CD14-positive monocyte (primary cell): ENCODE measurements around the gene STRN. TPM values are rescaled to one million over a fixed set of nuclear protein-coding genes. Genes with fewer than 3 reads are reported as not detected.
A peak's percentile ranks its signal among the peaks of the same experiment; 100 is the strongest.

ENCODE experiments used
- DNase-seq, 3 donors: peaks; one replicate each; pipeline ENCODE4 v3.0.0-alpha.2; 2011 to 2022
- H2AFZ ChIP-seq: 2 replicates; pipeline ENCODE4 v1.6.0; 2012; ENCODE audit warnings: mild to moderate bottlenecking, low read depth, low read length, inconsistent platforms; ENCODE audit not compliant: insufficient read depth, poor library complexity, severe bottlenecking
- H3K27ac ChIP-seq, 2 donors: 1 replicate in 1 of 2; 2 replicates in 1 of 2; pipeline ENCODE4 v1.5.1; 2012 to 2013; ENCODE audit warnings: low read length in 2 of 2, control low read depth in 1 of 2, inconsistent platforms in 1 of 2, low read depth in 1 of 2, mild to moderate bottlenecking in 1 of 2
- H3K27me3 ChIP-seq, 2 donors: one replicate each; pipeline versions ENCODE4 v1.6.0 to v1.6.1; 2011 to 2013; ENCODE audit warnings: low read length in 2 of 2; ENCODE audit not compliant: control insufficient read depth in 2 of 2, insufficient read depth in 2 of 2
- H3K36me3 ChIP-seq, 2 donors: replicated peaks in 1 of 2; 1 replicate in 1 of 2; 2 replicates in 1 of 2; pipeline versions ENCODE4 v1.5.1 to v1.6.1; 2012 to 2013; ENCODE audit warnings: low read length in 2 of 2, control low read depth in 1 of 2, inconsistent platforms in 1 of 2, mild to moderate bottlenecking in 1 of 2; ENCODE audit not compliant: insufficient read depth in 2 of 2, control insufficient read depth in 1 of 2
- H3K4me1 ChIP-seq, 2 donors: 1 replicate in 1 of 2; 2 replicates in 1 of 2; pipeline versions ENCODE4 v1.5.1 to v1.6.1; 2012 to 2013; ENCODE audit warnings: low read length in 2 of 2, control low read depth in 1 of 2, inconsistent platforms in 1 of 2, mild to moderate bottlenecking in 1 of 2, moderate library complexity in 1 of 2; ENCODE audit not compliant: insufficient read depth in 2 of 2, control insufficient read depth in 1 of 2
- H3K4me2 ChIP-seq: replicated peaks from 2 replicates; pipeline ENCODE3; 2012; ENCODE audit warnings: low read length, moderate library complexity, mild to moderate bottlenecking; ENCODE audit not compliant: poor library complexity, severe bottlenecking; ENCODE audit errors: extremely low read depth
- H3K4me3 ChIP-seq, 3 experiments: fragments of 200-600 bp in 1 of 3; sonication (generic) in 1 of 3; replicated peaks in 1 of 3; 1 replicate in 2 of 3; 2 replicates in 1 of 3; pipeline ENCODE4 v1.5.1; 2011 to 2013; ENCODE audit warnings: low read length in 3 of 3, mild to moderate bottlenecking in 3 of 3, control low read depth in 2 of 3, low read depth in 2 of 3, inconsistent platforms in 1 of 3, moderate library complexity in 1 of 3
- H3K79me2 ChIP-seq: 2 replicates; pipeline ENCODE4 v1.6.0; 2012; ENCODE audit warnings: mild to moderate bottlenecking, control low read depth, inconsistent platforms, low read length, moderate library complexity; ENCODE audit not compliant: insufficient read depth
- H3K9ac ChIP-seq: 2 replicates; pipeline ENCODE4 v1.6.0; 2017; ENCODE audit warnings: low read length, mild to moderate bottlenecking; ENCODE audit not compliant: insufficient read depth, poor library complexity, severe bottlenecking
- H3K9me3 ChIP-seq, 2 donors: replicated peaks in 1 of 2; 1 replicate in 1 of 2; 2 replicates in 1 of 2; pipeline versions ENCODE4 v1.5.1 to v1.6.1; 2012 to 2013; ENCODE audit warnings: low read length in 2 of 2, control low read depth in 1 of 2; ENCODE audit not compliant: control insufficient read depth in 1 of 2, insufficient read depth in 1 of 2
- H4K20me1 ChIP-seq: 2 replicates; pipeline ENCODE4 v1.6.0; 2012; ENCODE audit warnings: mild to moderate bottlenecking, low read length, control low read depth, moderate library complexity; ENCODE audit not compliant: insufficient read depth
- H3K27ac Mint-ChIP-seq, 7 donors: one replicate each; pipeline ENCODE4 v1.8.0; 2020; ENCODE audit warnings: mild to moderate bottlenecking in 7 of 7, mixed read lengths in 7 of 7, moderate library complexity in 6 of 7, inconsistent platforms in 2 of 7
- H3K27me3 Mint-ChIP-seq, 3 donors: one replicate each; pipeline ENCODE4 v1.8.0; 2021 to 2022; ENCODE audit warnings: low read depth in 3 of 3, mild to moderate bottlenecking in 3 of 3, mixed read lengths in 3 of 3, moderate library complexity in 3 of 3, inconsistent platforms in 1 of 3
- H3K36me3 Mint-ChIP-seq, 2 donors: one replicate each; pipeline ENCODE4 v1.8.0; 2020; ENCODE audit warnings: mixed read lengths in 2 of 2, inconsistent platforms in 1 of 2, mild to moderate bottlenecking in 1 of 2
- H3K4me1 Mint-ChIP-seq: one replicate; pipeline ENCODE4 v1.8.0; 2020; ENCODE audit warnings: mild to moderate bottlenecking, mixed read lengths
- H3K4me3 Mint-ChIP-seq, 2 donors: one replicate each; pipeline ENCODE4 v1.8.0; 2020; ENCODE audit warnings: mild to moderate bottlenecking in 2 of 2, mixed read lengths in 2 of 2, moderate library complexity in 1 of 2
- H3K9me3 Mint-ChIP-seq, 7 donors: one replicate each; pipeline ENCODE4 v1.8.0; 2020 to 2022; ENCODE audit warnings: mixed read lengths in 7 of 7, mild to moderate bottlenecking in 6 of 7, moderate library complexity in 6 of 7, inconsistent platforms in 2 of 7
- CTCF ChIP-seq: fragments of 200-600 bp; IDR thresholded peaks from one replicate; pipeline ENCODE4 v1.8.0; 2022; ENCODE audit warnings: antibody characterized with exemption, mild to moderate bottlenecking
- WGBS: methylation state at CpG from one replicate; pipeline ENCODE4 v1.1.5; 2013; ENCODE audit warnings: missing lambda C conversion rate; ENCODE audit not compliant: insufficient coverage; 5-methylcytosine and 5-hydroxymethylcytosine counted together
- intact Hi-C, 2 donors: fragments of 100-400 bp; cut with micrococcal nuclease; formaldehyde crosslinking; loops; one replicate each; pipeline versions ENCODE4 v1.15.0 to v1.15.1; 2023
- polyA plus RNA-seq, 3 donors: library from polyadenylated mRNA; depleted of rRNA in 1 of 3; unstranded in 2 of 3; stranded (reverse) in 1 of 3; fragments of 300-500 nt in 2 of 3; fragments of >200 nt in 1 of 3; fragmentation: Illumina TruSeq in 2 of 3; gene quantifications; 1 replicate in 2 of 3; 2 replicates in 1 of 3; pipeline ENCODE4 v1.2.3, GENCODE V29; 2012 to 2021

STRN gene
- polyA plus RNA-seq, 3 donors, result 7.0 to 15.7 (median 10.7) TPM

GRCh38 chr2:36993841-36994620 lies 27.7 kb upstream of the STRN start:
- Histone ChIP-seq H3K4me3 (no peak overlapping the region), H3K9ac (no peak overlapping the region), H3K4me1 (no peaks in the 10 kb centered on the region), H3K27me3 (no peaks in the 10 kb centered on the region), H3K27ac (no peak overlapping the region), H3K36me3 (peaks cover 45 to 79% of the 10 kb centered on the region in 2 donors), H3K4me2 (no peak overlapping the region), H3K9me3 (no peaks in the 10 kb centered on the region), H3K79me2 (no peaks in the 10 kb centered on the region), H4K20me1 (no peaks in the 10 kb centered on the region), H2AFZ (no peak overlapping the region)
- Mint-ChIP-seq H3K9me3 (no peaks in the 10 kb centered on the region), H3K36me3 (peaks cover 37 to 63% of the 10 kb centered on the region in 2 donors), H3K27me3 (peaks cover 0 to 2% (median 0%) of the 10 kb centered on the region in 3 donors), H3K27ac (no peak overlapping the region), H3K4me1 (no peaks in the 10 kb centered on the region), H3K4me3 (no peak overlapping the region)
- intact Hi-C loops, result no loop called here
- no peak for DNase-seq
- 75% methylated on average over 2 of the region's 6 CpGs for WGBS
- TF ChIP-seq CTCF, result no peak

GRCh38 chr2:36988008-36988407 lies 21.7 kb upstream of the STRN start:
- Histone ChIP-seq H2AFZ (no peak overlapping the region), H3K27ac (no peak overlapping the region), H3K9ac (no peak overlapping the region), H3K79me2 (no peaks in the 10 kb centered on the region), H3K4me1 (no peaks in the 10 kb centered on the region), H3K36me3 (peaks cover 41 to 70% of the 10 kb centered on the region in 2 donors), H3K9me3 (no peaks in the 10 kb centered on the region), H3K4me2 (no peak overlapping the region), H3K4me3 (no peak overlapping the region), H4K20me1 (no peaks in the 10 kb centered on the region), H3K27me3 (no peaks in the 10 kb centered on the region)
- H3K36me3 Mint-ChIP-seq, result peaks cover 40 to 58% of the 10 kb centered on the region in 2 donors
- DNase-seq, result no peak
- no peaks in the 10 kb centered on the region for H3K4me1 Mint-ChIP-seq
- H3K27me3 Mint-ChIP-seq, result peaks cover 0 to 2% (median 0%) of the 10 kb centered on the region in 3 donors
- H3K9me3 Mint-ChIP-seq, result no peaks in the 10 kb centered on the region
- no peak overlapping the region for H3K4me3 Mint-ChIP-seq
- peak overlapping the region in 1 of 7 donors; percentile 46 for H3K27ac Mint-ChIP-seq
- TF ChIP-seq CTCF, result no peak
- 95% methylated on average over 4 of the region's 6 CpGs for WGBS
- intact Hi-C loops, result no loop called here
